Glomerular endothelial cell (primary cell): Measurements from ENCODE around the gene P2RX1. TPM values are rescaled to one million over a fixed set of nuclear protein-coding genes. Genes with fewer than 3 reads are reported as not detected.

ENCODE experiments used
- DNase-seq: peaks from one replicate; pipeline ENCODE4 v3.0.0-alpha.2; 2011; ENCODE audit warnings: low read depth, low spot score; ENCODE audit errors: extremely low read depth
- total RNA-seq: library from RNA; depleted of rRNA; stranded (reverse); fragments of >200 nt; gene quantifications from 2 replicates; pipeline ENCODE4 v1.2.3, GENCODE V29; 2015

Gene P2RX1
- total RNA-seq, result not detected in 2 replicates

GRCh38 chr17:3915995-3916696 lies at the start of gene P2RX1:
Gene P2RX1 (minus strand): TSS chr17:3916465. CDS start chr17:3916225, 240 bp downstream.
- no peak for DNase-seq

- no peak for DNase-seq
Observed at GRCh38 chr17:3965118-3965800, 49.0 kb upstream of the P2RX1 start.

GRCh38 chr17:3964203-3965117 lies 48.2 kb upstream of the P2RX1 start, which contains the start of gene ATP2A3:
Gene ATP2A3 (minus strand): TSS chr17:3964437. CDS start chr17:3964291, 146 bp downstream.
- no peak for DNase-seq

GRCh38 chr17:3963237-3964201 lies 47.3 kb upstream of the P2RX1 start:
- no peak for DNase-seq

DNA sequence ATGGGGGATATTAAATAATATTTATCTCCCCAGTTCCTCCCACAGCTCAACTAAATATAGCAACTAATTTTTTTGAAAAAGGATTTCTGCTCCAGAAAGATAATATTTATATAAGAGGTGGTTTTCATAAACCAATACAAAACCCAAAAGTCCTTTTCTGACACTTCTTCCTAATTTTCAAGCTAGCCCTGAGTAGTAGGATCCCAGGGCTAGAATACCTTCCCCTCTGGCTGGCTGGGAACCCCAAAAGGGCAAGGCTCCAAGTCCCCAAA lies 46.6 kb upstream of the P2RX1 start:
- no peak for DNase-seq

GRCh38 chr17:3962217-3962964 lies 46.1 kb upstream of the P2RX1 start:
- no peak for DNase-seq

DNA sequence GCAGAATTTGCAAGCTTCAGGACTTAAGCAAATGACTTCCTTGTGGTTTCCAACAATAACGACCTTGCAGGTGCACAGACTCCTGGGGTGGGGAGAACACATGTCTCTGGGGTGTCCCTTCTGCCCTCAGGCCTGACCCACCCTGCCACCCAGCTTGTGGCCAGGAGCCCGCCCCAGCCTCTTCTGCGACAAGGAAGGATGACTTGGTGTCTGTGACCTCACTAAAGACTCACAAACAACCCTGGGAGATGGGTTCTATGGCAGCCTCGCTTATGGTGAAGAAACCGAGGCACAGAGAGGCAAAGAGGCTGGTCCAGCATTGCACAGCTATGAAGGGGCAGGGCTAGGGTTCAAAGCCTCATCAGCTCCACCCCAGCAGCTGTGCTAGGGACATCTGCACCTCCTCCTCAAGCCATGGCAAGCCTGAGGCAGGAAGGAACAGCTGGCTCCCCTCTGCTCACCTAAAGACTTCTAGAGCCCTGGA lies 45.3 kb upstream of the P2RX1 start:
- DNase-seq, result no peak

GRCh38 chr17:3960764-3961163 lies 44.5 kb upstream of the P2RX1 start:
- DNase-seq, result no peak

DNA sequence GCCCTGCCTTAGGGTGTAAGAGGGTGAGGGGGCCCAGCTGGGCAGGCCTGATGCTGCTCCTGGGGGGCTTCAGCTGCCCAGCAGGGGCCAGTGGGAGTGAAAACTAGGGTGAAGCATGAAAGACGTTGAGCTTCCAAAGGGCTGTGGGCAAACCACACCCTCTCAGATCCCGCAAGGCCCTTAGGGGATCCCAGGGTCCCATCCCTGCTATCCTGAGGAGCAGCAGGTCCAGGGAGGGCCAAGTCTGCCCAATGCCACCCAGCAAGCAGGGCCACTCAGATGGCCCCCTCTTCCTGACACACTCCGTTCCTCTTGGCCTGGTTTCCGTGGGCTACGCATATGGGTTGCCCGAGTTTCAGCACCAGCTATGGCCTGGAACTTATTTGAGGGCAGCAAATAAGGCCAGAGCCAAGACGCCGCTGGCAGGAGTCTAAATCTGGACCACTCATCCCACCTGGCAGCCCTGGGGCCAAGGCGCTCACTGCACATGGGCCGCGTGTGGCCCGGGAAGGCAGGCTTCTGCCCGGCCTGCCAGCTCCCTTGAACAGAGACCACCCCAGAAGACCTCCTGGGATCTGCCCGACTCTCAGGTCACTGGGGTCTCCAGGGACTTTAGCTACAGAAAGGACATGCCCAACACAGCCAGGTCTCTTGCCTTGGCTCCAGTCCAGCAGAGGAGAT lies 43.8 kb upstream of the P2RX1 start:
- no peak for DNase-seq

GRCh38 chr17:3959295-3959899 lies 43.1 kb upstream of the P2RX1 start:
- no peak for DNase-seq

- no peak for DNase-seq
Observed at GRCh38 chr17:3957735-3958599, 41.7 kb upstream of the P2RX1 start.

- no peak for DNase-seq
Observed at GRCh38 chr17:3956983-3957382, 40.7 kb upstream of the P2RX1 start.

DNA sequence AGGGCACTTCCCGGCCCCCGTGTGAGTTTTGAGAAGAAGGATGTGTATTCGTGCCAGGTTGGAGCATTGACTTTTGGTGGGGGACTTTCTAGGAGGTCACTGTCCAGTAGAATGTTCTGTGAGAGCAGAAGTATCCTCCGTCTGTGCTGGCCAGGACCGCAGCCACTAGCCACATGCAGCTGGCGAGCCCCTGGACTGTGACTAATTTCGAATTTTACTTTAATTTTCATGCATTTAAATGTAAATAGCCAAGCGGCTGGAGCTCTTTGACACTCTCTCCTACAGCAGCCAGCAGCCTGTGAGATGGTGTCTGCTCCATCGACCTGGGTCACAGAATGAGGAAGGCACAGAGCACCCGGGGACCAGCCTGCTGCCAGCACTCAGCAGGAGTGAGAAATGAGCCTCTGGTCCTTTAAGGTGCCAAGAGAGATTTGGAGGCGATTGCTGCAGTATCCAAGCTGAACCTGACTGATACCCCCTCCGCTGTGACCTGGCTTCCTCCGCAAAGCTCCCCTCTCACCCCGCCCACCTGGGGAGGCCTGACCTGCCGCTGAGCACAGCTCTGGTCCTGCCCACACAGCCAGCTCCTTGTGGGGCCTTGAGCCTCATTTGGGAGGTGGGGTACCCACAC lies 40.2 kb upstream of the P2RX1 start:
- DNase-seq, result no peak

- no peak for DNase-seq
Observed at GRCh38 chr17:3955673-3955988, 39.4 kb upstream of the P2RX1 start.

GRCh38 chr17:3954976-3955672 lies 38.9 kb upstream of the P2RX1 start:
- no peak for DNase-seq

DNA sequence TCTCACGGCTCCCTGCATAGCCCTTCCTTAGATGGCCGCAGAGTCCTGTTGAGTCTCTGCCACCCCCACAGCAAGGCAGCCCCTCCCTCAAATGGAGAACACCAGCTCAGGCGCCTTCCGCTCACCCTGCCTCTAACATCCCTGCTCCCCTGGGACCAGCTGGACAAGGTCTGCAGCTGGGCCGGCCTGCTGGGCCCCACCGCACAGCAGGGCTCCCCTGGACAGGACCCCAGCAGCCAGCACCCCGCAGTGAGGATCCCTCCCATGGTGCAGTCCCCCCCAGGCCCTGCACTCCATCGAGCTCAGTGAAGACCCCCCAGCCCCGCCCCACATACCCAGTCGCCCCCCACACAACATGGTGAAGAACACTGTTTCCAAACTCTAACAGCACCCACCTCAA lies 37.8 kb upstream of the P2RX1 start:
- DNase-seq, result no peak

DNA sequence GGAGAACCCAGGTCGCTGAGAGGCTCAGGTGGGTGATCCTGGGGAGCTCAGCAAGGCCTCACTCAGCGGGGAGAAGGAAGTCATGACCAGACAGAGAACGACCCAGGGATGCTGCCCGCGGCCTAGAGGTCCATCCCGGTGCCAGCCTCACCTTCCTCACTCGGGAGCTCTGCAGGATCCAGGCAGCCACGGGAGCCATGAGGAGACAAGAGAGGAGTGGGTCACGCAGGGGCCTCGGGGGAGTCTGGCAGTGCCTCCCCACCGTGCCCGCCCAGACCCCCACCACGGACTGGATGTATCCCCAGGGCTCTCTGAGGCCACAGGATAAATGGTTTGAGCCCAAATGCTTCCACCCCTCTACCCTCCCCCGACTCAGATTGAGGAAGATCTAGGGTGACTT lies 37.3 kb upstream of the P2RX1 start:
- no peak for DNase-seq
